Measurements from ENCODE around the gene LDLRAD3.

Gene LDLRAD3

DNA sequence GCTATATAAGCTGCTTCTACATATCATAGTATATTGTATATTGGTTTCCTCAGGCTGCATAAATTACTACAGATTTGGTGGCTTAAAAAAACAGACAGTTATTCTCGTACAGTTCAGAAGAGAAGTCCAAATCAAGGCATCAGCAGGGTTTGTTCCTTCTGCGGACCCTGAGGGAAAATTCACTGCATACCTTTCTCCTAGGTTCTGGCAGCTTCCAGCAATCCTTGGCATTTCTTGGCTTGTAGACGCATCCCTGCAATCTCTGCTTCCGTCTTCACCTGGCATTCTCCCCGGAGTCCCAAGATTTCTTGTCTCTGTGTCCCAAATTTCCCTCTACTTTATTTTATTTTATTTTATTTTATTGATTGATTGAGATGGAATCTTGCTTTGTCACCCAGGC, 202.6 kb downstream of the LDLRAD3 start:
- no peak for DNase-seq

DNA sequence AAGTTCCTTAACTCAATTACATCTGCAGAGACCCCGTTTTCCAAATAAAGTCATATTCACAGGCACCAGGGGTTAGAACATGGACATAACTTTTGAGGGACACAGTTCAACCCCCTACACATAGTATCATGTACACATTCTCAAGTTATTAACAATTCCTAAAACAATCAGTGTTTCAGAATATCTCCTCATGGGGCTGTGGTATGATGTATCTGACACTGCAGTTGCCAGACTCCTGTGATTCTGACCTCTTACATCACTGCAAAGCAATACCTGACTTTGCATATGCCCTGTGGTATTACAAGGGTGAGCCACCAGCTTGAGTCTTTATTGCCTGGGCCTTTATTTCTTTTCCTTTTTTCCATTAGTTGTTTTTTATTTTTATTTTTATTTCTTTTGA, 203.6 kb downstream of the LDLRAD3 start:
- DNase-seq, result no peak

DNA sequence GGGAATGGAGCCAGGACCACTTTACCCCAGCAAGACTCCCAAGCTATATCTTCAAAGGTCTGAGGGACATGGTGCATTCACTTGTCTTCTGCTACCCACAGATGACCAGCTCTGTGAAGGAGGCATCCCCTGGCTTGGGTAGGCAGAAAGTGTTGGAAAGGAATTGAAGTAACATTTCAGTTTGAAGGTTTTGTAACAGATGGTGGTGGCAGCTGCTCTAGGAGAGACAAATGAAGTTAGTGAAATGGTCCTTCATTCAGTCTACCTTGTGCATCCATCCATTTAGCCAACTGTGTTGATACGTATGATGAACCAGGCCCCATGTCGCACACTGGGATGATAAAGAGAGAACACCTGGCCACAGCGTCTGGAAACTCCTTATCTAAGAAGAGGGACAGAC, 204.8 kb downstream of the LDLRAD3 start:
- no peak for DNase-seq

- DNase-seq, result peak; percentile 3
Measured at GRCh38 chr11:36149538-36150242, 205.8 kb downstream of the LDLRAD3 start.

DNA sequence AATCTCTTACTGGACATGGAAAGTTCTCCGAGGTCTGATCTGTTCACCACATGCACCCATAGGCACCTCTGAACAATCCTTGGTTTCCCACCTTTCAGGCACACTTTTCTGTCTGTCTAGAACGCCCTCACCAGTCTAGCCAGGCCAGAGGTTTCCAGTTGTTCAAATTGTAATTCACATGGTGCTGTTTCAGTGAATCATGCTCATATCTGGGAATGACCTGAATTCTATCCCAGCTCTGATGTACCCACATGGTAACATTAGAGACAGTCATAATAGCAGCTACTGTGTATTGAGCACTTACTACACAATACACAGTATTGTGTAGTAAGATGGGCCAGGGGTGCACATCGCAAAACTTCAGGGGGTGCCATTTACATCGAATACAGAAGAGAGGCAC, 207.1 kb downstream of the LDLRAD3 start:
- no peak for DNase-seq

DNA sequence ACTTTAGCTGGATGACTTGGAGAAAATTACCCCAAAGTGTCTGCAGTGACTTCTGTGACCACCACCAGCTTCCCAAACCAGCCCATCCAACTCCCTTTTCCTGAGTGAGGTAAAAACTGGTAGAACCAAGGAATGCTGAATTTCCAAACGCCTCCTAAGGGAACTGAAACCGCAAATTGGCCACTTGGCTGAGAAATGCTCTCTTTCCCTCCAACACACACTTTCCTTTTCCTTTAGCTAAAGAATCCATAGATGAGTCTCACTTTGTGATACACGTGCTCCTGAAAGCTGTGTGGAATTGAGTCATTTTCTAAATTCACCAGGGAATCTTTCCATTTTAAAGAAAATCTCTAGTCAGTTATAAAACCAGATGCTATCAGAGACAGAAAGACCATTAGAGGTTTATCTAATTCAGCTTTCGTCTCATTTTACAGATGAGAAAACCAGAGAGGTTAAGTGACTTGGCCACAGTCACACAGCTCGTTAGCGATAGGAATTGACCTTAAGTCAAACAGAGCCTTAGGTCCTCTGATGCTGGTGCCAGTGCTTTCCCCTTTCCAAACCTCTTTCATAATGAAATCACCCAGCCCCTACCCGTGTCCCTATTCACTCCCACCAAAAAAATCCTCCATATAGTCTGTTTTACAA, 208.2 kb downstream of the LDLRAD3 start:
- DNase-seq, result no peak

- DNase-seq, result no peak
Measured at GRCh38 chr11:36153551-36153950, 209.7 kb downstream of the LDLRAD3 start.

DNA sequence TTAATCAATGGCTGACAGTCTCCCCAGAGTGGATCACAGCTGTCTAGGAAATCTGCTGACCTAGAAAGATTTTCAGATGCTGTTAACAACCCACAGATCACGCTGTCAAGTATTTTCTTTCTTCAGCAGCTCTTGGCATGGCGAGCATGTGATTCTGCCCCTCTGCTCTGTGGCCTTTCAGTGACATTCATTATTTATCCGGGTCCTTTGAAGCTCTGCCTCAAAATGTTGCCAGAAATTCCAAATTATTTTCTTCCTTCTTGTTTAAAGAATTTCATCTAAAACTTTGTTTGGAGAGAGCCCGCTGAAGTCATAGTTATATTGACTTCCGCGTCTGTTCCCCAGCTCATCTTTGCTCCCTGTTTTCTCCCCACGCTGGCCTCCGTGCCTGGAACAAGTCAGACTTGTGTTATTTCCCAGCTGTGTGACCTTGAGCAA, 211.3 kb downstream of the LDLRAD3 start:
- DNase-seq, result no peak

DNA sequence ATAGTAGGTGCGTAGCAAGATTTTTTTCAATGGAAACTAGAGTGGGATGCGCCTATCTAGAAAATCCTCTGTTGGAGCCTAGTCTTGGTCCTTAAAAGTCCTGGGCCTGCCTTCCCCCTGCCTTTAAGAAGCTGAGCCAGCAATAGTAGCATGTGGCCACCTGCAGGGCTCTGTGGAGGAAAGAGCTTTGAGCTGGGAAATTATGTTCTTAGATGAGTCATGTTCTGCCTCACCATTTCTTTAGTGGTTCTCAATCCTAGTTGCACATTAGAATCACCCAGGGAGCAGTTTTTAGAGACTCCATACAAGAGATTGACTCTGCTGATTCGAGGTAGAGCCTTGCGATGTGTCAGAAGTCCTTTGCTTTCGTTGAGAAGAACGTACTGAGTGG, 211.9 kb downstream of the LDLRAD3 start:
- DNase-seq, result no peak

GRCh38 chr11:36156161-36156816, 212.4 kb downstream of the LDLRAD3 start:
- DNase-seq, result no peak

DNA sequence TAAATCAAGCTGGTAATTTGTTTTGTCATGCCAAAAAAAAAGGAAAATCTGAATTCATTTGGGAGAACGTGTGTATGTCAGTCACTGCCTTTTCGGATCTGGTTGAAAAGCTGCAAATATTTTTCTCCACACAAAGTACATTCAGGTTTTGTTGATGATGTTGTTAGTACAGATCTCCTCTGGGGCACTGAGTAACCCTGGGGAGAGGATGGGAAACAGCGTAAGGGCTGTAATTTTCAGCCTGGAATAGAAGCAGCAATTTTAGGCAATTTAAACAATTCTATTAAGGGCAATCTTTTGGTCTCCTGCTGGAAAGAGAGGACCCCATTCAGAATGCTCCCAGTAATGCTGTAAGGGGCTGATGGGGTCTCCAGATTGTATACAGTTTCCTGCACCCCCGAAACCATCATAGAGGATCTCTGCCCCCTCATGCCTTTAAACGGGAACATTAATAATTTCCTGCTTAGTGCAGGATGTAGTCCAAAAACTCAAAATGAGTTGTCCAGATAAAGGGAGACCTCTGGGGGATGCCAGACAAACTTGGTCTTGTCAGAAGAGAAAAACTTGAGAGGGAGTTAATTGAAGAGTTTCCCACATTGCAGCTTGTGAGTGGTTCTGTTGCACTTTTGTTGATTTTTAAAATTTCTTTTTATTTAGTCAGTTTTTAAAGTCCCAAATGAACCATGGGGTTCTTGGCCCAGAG, 213.1 kb downstream of the LDLRAD3 start:
- no peak for DNase-seq

- no peak for DNase-seq
Measured at GRCh38 chr11:36160091-36160490, 216.2 kb downstream of the LDLRAD3 start.

- no peak for DNase-seq
Measured at GRCh38 chr11:36161572-36161971, 217.7 kb downstream of the LDLRAD3 start.

DNA sequence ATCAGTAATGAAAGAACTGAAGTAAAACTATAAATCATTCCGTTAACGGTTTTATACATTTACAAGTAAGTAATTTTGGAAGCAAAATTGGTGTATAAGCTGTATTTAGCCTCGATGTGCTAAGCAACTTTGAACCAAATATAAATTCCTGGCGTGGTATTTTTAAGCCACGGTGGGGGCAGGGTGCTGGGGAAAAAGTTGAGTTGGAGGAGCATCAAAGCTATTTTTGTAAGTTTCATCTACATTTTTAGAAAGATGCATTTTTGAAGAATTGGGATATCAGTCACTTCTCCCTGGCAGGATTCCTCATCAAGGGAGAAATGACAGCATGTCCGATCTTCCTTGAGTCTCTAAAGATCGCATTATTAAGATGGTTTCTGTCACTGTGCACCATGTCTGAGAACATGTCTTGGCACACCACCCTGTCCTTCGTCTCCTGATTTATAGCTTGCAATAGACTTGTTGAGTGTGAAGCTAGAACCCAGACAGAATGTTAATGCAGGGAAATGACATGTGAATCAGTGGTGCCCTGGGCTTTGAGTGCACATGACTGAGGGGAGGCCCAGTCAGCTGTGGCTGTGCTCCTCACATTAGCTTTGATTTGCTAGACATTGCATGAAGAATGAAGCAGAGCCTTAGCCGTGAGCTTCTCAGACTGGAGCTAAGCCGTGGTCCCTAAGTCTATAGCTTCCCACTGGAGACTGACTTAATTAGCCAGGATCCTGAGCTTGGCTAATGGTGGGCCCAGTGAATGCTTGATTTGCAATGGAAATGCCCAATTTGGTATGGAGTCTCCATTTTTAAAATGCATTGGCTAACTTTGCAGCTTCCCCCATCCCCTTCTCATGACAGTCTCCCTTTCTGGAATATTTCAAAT, 218.4 kb downstream of the LDLRAD3 start:
- DNase-seq, result no peak

GRCh38 chr11:36162883-36163434, 219.1 kb downstream of the LDLRAD3 start:
- DNase-seq, result no peak

- DNase-seq, result no peak
Measured at GRCh38 chr11:36164506-36165250, 220.8 kb downstream of the LDLRAD3 start.

DNA sequence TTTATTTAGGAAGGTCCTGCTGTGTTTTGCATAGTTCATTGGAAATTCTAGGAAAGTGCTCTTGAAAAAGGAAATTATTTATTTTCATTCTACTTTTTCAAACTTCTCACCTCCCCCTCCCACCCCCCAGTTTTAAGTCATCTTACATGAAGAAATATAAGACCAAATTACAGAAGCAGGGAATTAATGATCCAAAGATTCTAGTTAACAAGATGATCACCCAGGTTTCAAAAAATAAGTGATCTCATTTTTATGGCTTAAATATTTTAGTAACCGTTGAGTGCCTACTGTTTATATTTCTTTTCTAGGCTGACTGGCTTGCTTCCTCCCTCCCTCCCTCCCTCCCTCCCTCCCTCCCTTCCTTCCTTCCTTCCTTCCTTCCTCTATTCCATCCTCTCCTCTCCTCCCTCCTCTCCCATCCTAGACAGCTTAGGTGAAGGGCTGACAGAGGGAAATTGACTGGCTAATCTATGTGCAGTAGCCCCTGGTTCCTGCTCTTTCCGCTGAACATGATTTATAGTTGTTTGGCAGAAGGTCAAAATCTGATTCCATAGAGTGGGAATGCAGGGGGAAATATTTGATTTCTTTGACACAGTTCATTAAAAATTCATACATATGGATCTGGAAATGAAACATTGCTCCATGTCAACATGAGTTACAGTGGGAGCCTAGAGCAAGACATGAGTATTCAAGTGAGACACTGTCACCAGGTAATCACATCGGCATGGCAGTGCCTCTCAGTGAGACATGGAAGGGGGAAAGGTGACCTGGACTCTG, 221.9 kb downstream of the LDLRAD3 start:
- no peak for DNase-seq

DNA sequence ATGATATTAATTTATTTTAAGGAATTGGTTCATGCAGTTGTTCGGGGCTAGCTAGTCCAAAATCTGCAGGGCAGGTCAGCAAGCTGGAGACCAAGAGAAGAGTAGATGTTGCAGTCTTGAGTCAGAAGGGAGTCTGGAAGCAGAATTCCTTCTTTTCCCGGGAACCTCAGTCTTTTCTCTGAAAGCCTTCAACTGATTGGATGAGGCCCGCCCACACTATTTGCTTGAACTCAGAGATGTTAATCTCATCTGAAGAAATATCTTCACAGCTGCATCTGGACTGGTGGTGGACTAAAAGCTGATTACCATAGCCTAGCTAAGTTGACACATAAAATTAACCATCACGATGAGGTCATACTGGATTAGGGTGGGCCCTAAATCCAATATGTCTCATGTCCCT, 223.2 kb downstream of the LDLRAD3 start:
- no peak for DNase-seq

GRCh38 chr11:36167729-36168128, 223.9 kb downstream of the LDLRAD3 start:
- DNase-seq, result no peak

GRCh38 chr11:36177836-36178235, 234.0 kb downstream of the LDLRAD3 start:
- DNase-seq, result no peak

Measured in CD4-positive, alpha-beta T cell treated with Interleukin-17A for 1 hour (primary cell).